ENCODE results near the gene CNTN4. TPM values are rescaled to one million over a fixed set of nuclear protein-coding genes. Genes with fewer than 3 reads are reported as not detected.

The CNTN4 gene
- total RNA-seq, 1 experiment from 2014 or later = not detected

GRCh38 chr3:2577571-2577970, 478.9 kb downstream of the CNTN4 start (continued):
- no peak for TF ChIP-seq ZSCAN18 (CRISPR knock-in tag; IDR thresholded peaks at IDR 0.05)
- TF ChIP-seq ATF6 (CRISPR knock-in tag; IDR thresholded peaks at IDR 0.05) = no peak
- TF ChIP-seq MXD4 (CRISPR knock-in tag; IDR thresholded peaks at IDR 0.05; ENCODE audit: borderline replicate concordance) = no peak
- TF ChIP-seq GTF2I (CRISPR knock-in tag; conservative IDR thresholded peaks at IDR 0.05) = no peak
- TF ChIP-seq NR1H2 (CRISPR knock-in tag; IDR thresholded peaks at IDR 0.05) = no peak
- TF ChIP-seq ZNF121 (CRISPR knock-in tag; IDR thresholded peaks at IDR 0.05) = no peak
- no peak for TF ChIP-seq TCF7 (CRISPR knock-in tag; IDR thresholded peaks at IDR 0.05; ENCODE audit: low read depth)
- TF ChIP-seq ZBTB21 (CRISPR knock-in tag; IDR thresholded peaks at IDR 0.05; ENCODE audit: borderline replicate concordance) = no peak

- Mint-ChIP-seq H3K27me3 (ENCODE audit: low read depth) (no peaks in the 10 kb centered on the region), H3K4me1 (no peaks in the 10 kb centered on the region), H3K4me3 (no peak overlapping the region), H3K27ac (no peak overlapping the region), H3K9me3 (peaks cover 76% of the 10 kb centered on the region), H3K36me3 (peaks cover 70% of the 10 kb centered on the region)
- ChIA-PET CTCF (no interaction called here), POLR2A (no interaction called here)
- no peak for ATAC-seq
- DNase-seq (ENCODE audit: low spot score) = no peak
- TF ChIP-seq GRHL2 (CRISPR knock-in tag; IDR thresholded peaks at IDR 0.05; ENCODE audit: insufficient replicate concordance, severe bottlenecking) (no peak), ZNF425 (CRISPR knock-in tag; conservative IDR thresholded peaks at IDR 0.05) (no peak), ZNF512 (CRISPR knock-in tag; IDR thresholded peaks at IDR 0.05; ENCODE audit: borderline replicate concordance) (no peak), JUN (CRISPR knock-in tag; IDR thresholded peaks at IDR 0.05) (no peak), TEAD1 (CRISPR knock-in tag; IDR thresholded peaks at IDR 0.05) (no peak), NFE2L1 (CRISPR knock-in tag; IDR thresholded peaks at IDR 0.05) (no peak), ZNF138 (CRISPR knock-in tag; conservative IDR thresholded peaks at IDR 0.05) (no peak), STAT6 (CRISPR knock-in tag; conservative IDR thresholded peaks at IDR 0.05; ENCODE audit: low read depth) (no peak), TCF7 (CRISPR knock-in tag; IDR thresholded peaks at IDR 0.05; ENCODE audit: low read depth) (no peak), ATF3 (CRISPR knock-in tag; conservative IDR thresholded peaks at IDR 0.05) (no peak), KAT7 (CRISPR knock-in tag; IDR thresholded peaks at IDR 0.05; ENCODE audit: borderline replicate concordance) (no peak), GTF2I (CRISPR knock-in tag; conservative IDR thresholded peaks at IDR 0.05) (no peak), CREB1 (CRISPR knock-in tag; IDR thresholded peaks at IDR 0.05) (no peak)
Observed at GRCh38 chr3:2578560-2578959, 479.9 kb downstream of the CNTN4 start.
